ENCODE data around the gene SEC31B. TPM values are rescaled to one million over a fixed set of nuclear protein-coding genes. Genes with fewer than 3 reads are reported as not detected.

Gene SEC31B
- total RNA-seq, 2 donors from 2014 or later = 13.7 to 15.3 TPM

DNA sequence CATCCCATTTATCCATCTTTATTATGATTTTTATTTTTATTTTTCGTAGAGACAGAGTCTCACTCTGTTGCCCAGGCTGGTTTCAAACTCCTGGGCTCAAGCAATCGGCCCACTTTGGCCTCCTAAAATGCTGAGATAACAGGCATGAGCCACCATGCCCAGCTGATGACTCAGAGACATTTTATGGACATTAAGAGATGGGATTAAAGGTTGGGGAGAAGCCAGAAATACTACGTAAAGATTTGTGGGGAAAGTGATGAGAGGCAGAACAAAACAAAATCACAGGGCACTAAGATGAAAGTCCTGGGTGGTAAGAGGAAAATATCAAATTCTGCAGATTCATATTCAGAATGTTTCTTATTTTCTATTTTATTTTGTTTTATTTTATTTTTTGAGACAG is 49.3 kb downstream of the SEC31B start:
- ATAC-seq = no peak
- no peak for DNase-seq
- intact Hi-C loops (cut with DNase I, micrococcal nuclease) = no loop called here

DNA sequence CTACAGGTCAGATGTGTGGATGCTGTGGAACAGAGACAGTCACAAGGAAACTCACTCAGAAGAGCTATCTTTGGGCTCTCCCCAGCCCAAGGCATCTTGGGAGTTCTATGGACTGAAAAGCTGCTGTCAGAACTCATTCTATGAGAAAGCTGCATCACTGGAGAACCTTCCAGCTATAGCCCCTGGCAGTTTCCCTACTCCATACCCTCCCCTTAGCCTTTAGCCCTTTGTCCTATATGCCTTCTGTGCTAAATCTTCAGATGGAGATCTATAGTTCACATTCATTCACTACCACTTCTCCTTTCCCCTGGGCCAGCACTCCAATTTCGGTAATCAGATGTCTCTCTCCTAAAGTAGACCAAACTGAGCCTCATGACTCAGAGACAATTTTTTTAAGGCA is 49.9 kb downstream of the SEC31B start:
- intact Hi-C loops (cut with DNase I, micrococcal nuclease) = no loop called here

DNA sequence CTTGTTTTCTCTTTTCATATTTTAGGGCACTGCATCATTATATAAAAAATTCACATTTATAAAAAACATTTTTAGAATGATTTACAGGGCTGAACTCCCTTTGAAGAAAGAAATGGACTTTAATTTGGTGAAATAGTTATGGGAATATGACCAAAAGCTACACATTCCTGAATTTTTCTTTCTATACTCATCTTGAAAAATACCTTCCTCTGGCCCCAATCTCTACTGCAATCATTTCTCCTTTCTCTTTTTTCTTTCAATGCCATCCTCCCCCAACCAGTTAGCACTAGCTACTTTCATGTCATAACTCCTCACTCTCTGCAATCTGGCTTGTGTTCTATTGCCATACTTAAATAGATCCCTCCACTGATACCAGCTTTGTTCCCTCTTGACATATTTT is 50.7 kb downstream of the SEC31B start:
- intact Hi-C loops (cut with DNase I, micrococcal nuclease) = no loop called here
- ATAC-seq (no peak), DNase-seq (no peak)

More for the DNA sequence above, 49.9 kb downstream of the SEC31B start:
- no peak for DNase-seq
- ATAC-seq = no peak

DNA sequence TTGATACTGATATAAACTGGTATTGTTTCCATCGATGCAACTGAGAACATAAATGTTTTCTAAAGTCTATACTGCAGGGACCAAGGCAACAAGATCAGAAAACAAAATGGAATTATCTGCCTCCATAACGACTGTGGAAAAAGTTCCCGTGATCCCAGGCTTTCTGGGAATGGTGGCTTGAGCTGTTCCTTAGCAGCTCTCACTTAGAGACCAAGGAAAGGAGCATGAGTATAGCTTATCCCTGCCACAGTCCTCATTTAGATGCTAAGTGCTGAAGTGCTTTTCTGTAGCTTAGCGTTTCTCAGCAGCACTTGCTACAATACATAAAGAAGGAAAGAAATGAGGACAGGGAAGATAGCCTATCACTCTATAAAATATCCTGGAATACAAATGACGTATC is 51.3 kb downstream of the SEC31B start:
- ATAC-seq = no peak
- intact Hi-C loops (cut with DNase I, micrococcal nuclease) = no loop called here
- no peak for DNase-seq

DNA sequence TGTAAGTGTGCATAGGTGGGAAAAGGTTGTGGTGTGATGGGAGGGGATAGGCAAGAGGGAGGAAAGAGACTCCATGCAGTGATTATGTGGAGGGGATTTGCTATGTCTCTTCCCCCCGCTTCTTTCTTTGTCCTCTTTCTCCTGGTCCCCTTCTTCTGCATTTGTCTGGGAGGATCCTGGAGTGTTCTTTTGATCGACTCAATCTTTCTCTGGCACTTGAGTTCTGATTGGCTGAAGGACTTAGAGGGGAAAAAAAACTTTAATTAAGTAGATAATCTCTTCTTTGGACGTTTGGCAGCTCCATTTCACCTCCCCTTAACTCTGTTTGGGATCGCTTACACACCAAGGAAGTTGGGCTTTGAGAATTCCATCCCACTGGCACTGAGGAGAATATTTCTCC is 57.0 kb downstream of the SEC31B start, which contains the start of gene WNT8B:
Gene WNT8B, plus strand, starts transcription at position 301 of the 400 bp plus-strand sequence. CDS start 160 bp downstream, outside the sequence.
- intact Hi-C loops (cut with DNase I, micrococcal nuclease) = no loop called here
- ATAC-seq (no peak), DNase-seq (no peak)

DNA sequence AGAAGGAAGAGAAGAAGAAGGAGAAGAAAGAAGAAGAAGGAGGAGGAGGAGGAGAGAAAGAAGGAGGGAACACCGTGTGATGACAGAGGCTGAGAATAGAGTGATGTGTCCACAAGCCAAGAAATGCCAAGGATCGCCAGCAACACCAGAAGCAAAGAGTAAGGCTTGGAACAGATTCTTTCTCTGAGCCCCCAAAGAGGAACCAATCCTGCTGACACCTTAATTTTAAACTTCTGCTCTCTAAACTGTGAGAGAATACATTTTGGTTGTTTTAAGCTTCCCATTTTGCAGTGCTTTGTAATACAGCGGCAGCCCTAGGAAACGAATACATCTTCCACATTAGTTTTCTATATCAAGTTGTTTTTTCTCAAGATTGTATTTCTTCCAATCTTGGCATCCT is 70.7 kb downstream of the SEC31B start:
- no peak for DNase-seq
- no peak for ATAC-seq

DNA sequence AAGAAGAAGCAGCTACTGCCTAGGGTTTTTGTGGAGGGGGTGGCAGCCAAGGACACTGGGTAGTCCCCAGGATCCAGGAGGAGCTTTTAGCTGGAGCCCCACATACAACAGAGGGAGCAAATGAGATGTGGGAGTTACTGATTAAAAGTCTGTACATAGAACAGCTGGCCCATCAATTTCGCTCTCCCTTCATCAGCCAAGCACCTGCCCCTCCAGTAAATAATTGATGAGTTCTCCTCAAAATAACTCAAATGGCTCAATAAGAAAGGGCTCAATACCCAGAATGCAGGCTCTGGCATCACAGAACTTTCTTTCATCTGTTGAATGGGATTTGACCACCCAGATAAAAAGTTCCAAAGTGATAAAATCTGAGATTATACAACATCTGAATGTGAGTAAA is 72.0 kb downstream of the SEC31B start:
- DNase-seq (no peak), ATAC-seq (no peak)
- intact Hi-C loops (cut with DNase I, micrococcal nuclease) = no loop called here

More for the DNA sequence above, 70.7 kb downstream of the SEC31B start:
- intact Hi-C loops (cut with DNase I, micrococcal nuclease) = no loop called here

DNA sequence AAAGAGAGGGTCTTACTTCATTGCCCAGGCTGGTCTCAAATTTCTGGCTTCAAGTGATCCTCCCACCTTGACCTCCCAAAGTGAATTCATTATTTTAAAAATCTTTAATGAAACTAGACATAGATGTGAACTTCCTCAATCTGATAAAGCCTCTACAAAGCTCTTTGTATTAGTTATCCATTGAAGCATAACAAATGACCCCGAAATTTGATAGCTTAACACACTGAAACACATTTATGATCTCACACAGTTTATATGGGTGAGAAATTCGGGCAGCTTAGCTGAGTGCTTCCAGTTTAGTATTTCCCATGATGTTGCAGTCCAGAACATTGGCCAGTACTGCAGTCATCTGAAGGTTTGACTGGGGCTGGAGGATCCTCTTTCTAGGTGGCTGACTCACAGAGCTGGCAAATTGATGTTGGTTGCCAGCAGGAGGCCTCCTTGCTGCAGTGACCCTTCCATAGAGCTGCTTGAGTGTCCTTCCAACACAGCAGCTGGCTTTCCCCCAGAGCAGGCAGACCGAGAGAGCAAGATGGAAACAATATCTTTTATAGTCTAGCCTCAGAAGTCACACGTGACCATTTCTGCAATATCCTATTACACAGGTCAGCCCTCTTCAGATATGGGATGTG is 73.4 kb downstream of the SEC31B start:
- intact Hi-C loops (cut with DNase I, micrococcal nuclease) = no loop called here
- DNase-seq (no peak), ATAC-seq (no peak)

DNA sequence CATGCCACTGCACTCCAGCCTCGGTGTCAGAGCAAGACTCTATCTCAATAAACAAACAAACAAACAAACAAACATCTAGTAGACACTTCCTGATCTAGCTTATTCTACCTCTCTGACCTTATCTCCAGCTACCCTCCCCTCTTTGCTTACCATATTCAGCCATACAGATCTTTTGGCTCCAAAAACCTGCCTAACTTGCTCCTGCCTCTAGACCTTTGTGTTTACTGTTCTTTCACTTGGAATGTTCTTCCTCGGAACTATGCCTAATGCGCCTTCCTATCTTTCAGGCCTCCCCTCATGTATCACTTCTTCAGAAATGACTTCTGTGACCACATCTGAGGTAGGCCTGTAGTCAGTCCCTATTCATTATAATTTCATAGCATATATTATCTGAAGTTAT is 77.1 kb downstream of the SEC31B start:
- intact Hi-C loops (cut with DNase I, micrococcal nuclease) = no loop called here
- ATAC-seq (no peak), DNase-seq (no peak)

DNA sequence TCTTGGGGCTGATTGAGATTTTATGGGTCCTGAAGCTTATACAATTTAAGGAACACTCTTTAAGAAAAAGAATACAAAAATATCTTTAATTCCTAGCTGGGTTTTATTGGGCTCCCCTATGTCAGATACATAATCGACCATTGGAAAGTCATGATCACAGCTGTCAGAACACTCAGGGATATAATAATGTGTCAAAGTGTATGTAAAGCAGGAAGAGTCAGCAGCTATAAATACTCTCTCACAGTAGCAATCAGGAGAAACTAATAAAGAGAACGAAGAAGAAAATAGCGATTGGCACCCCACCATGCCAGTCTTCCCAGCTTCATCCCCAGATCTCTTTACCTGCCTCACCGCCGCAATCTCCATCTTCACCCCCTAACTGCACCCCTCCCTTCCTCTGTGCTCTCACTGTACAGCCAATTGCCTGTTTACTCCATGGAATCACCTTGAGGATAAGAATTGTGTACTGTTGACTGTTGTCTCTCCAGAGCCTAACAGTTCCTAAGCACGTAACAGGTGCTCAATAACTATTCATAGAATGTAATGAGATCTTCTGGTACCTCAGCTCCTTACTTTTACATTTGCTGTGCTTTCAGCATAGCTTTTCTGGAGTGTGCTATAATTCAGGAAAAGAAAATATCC is 80.9 kb downstream of the SEC31B start:
- intact Hi-C loops (cut with DNase I, micrococcal nuclease) = loop anchor here in 1 of 2 donors (10.0 kb wide), 1 partner anchor 76 kb away; the partner anchor contains the start of gene SEC31B
- ATAC-seq = no peak

More for the DNA sequence above, 80.9 kb downstream of the SEC31B start:
- DNase-seq = no peak

Other genes with a start within 250 kb of the SEC31B start
- 10 to 100 TPM; 16.1 to 17.2 TPM for gene BLOC1S2, start 233.2 kb downstream of the SEC31B start, total RNA-seq
- gene PKD2L1, start 189.6 kb downstream of the SEC31B start, total RNA-seq = under 1 TPM in 1 of 2 donors, not detected in 1; 0.20 TPM
- 10 to 100 TPM; 70.9 to 90.1 TPM for gene SCD, start 172.6 kb downstream of the SEC31B start, total RNA-seq
- gene WNT8B, start 56.9 kb downstream of the SEC31B start, total RNA-seq = not detected
- gene NDUFB8, start 10.0 kb upstream of the SEC31B start, total RNA-seq = 100 to 1,000 TPM; 172 to 214 TPM
- gene HIF1AN, start 16.1 kb upstream of the SEC31B start, total RNA-seq = 10 to 100 TPM; 35.2 to 35.3 TPM
- not detected for gene PAX2, start 225.7 kb upstream of the SEC31B start, total RNA-seq

Measured in left colon (tissue), 2 donors.